HEK293T (cell line): ENCODE data around the gene CYP27C1.

ENCODE experiments used
- BHLHE40 ChIP-seq: fragments of 450-650 bp; IDR thresholded peaks from 2 replicates; pipeline ENCODE4 v1.6.1; 2016; ENCODE audit warnings: mild to moderate bottlenecking, moderate library complexity, borderline replicate concordance
- CTBP1 ChIP-seq: fragments of 450-650 bp; IDR thresholded peaks from 2 replicates; pipeline ENCODE4 v1.6.1; 2016; ENCODE audit warnings: borderline replicate concordance
- FOXA1 ChIP-seq: fragments of 450-650 bp; IDR thresholded peaks from 2 replicates; pipeline ENCODE4 v1.6.1; 2016; ENCODE audit warnings: mild to moderate bottlenecking
- FOXM1 ChIP-seq: fragments of 450-650 bp; IDR thresholded peaks from 2 replicates; pipeline ENCODE4 v1.6.1; 2017; ENCODE audit warnings: mild to moderate bottlenecking, borderline replicate concordance
- LEF1 ChIP-seq: fragments of 450-650 bp; IDR thresholded peaks from 2 replicates; pipeline ENCODE4 v1.6.1; 2017; ENCODE audit warnings: mild to moderate bottlenecking, borderline replicate concordance
- NFRKB ChIP-seq: fragments of 450-650 bp; IDR thresholded peaks from 2 replicates; pipeline ENCODE4 v1.6.1; 2016; ENCODE audit warnings: mild to moderate bottlenecking, moderate library complexity
- SUZ12 ChIP-seq: fragments of 450-650 bp; IDR thresholded peaks from 2 replicates; pipeline ENCODE4 v1.6.1; 2016; ENCODE audit warnings: mild to moderate bottlenecking
- TARDBP ChIP-seq: fragments of 450-650 bp; IDR thresholded peaks from 2 replicates; pipeline ENCODE4 v1.6.1; 2016

- TF ChIP-seq NFRKB: no peak
- TF ChIP-seq FOXA1: no peak
- TF ChIP-seq LEF1: no peak
- TF ChIP-seq TARDBP: no peak
- TF ChIP-seq BHLHE40: no peak
- no peak for TF ChIP-seq FOXM1
- no peak for TF ChIP-seq CTBP1
- TF ChIP-seq SUZ12: no peak
These were observed 678 bp downstream of the CYP27C1 start for GRCh38 chr2:127219171-127220070.
